CD4-positive, alpha-beta T cell treated with Interleukin-17A for 1 hour (primary cell): ENCODE results near the gene C7orf33.

Experiments
- DNase-seq: peaks from one replicate; pipeline ENCODE4 v3.0.0-alpha.2; 2020

C7orf33 gene

GRCh38 chr7:148630078-148630477 lies 39.5 kb downstream of the C7orf33 start:
- DNase-seq: no peak

- DNase-seq: no peak
Observed at GRCh38 chr7:148633761-148634160, 43.2 kb downstream of the C7orf33 start.

GRCh38 chr7:148637094-148637493 lies 46.5 kb downstream of the C7orf33 start:
- no peak for DNase-seq

GRCh38 chr7:148645898-148646297 lies 55.3 kb downstream of the C7orf33 start:
- DNase-seq: no peak

GRCh38 chr7:148650232-148650858 lies 59.8 kb downstream of the C7orf33 start:
- DNase-seq: no peak

- DNase-seq: no peak
Observed at GRCh38 chr7:148652773-148653172, 62.2 kb downstream of the C7orf33 start.

- no peak for DNase-seq
Observed at GRCh38 chr7:148657929-148658328, 67.4 kb downstream of the C7orf33 start.

- no peak for DNase-seq
Observed at GRCh38 chr7:148661471-148661870, 70.9 kb downstream of the C7orf33 start.

- no peak for DNase-seq
Observed at GRCh38 chr7:148662646-148663045, 72.1 kb downstream of the C7orf33 start.

GRCh38 chr7:148664324-148664723 lies 73.8 kb downstream of the C7orf33 start:
- no peak for DNase-seq

- DNase-seq: no peak
Observed at GRCh38 chr7:148665221-148665620, 74.7 kb downstream of the C7orf33 start.
